MCF 10A (cell line): Measurements from ENCODE around the gene ITPKC. TPM values are rescaled to one million over a fixed set of nuclear protein-coding genes. Genes with fewer than 3 reads are reported as not detected.
"Not testable (repeated sequence)": the region's sequence is repeated elsewhere in the genome, so short reads cannot be mapped to it uniquely, and the experiment has no call there.

Source experiments
- BruUV-seq: library from RNA; stranded (reverse); fragments of 400-500 nt; replicated peaks from 2 replicates; lab custom pipeline; 2021; lab: Mats Ljungman, UMichigan
- CTCF ChIA-PET: fragments of 300-600 bp; sonication (Branson Sonifier 250); formaldehyde crosslinking; extraction: SDS; loops from one replicate; lab custom pipeline; 2021; ENCODE audit warnings: antibody characterized with exemption, inconsistent platforms; lab: Yijun Ruan, JAX
- POLR2A ChIA-PET: fragments of 300-600, 350-650 bp; sonication (Branson Sonifier 250); formaldehyde crosslinking; extraction: SDS; loops from one replicate; lab custom pipeline; 2020; ENCODE audit warnings: antibody characterized with exemption, inconsistent platforms; lab: Yijun Ruan, JAX
- DNase-seq: peaks from one replicate; pipeline ENCODE4 v3.0.0-alpha.2; 2018; ENCODE audit not compliant: unreplicated experiment
- H3K27ac Mint-ChIP-seq: one replicate; pipeline ENCODE4 v1.8.0; 2022; ENCODE audit warnings: mild to moderate bottlenecking, low read depth, mixed read lengths; ENCODE audit not compliant: unreplicated experiment
- H3K27me3 Mint-ChIP-seq: one replicate; pipeline ENCODE4 v1.8.0; 2022; ENCODE audit warnings: mixed read lengths; ENCODE audit not compliant: insufficient read depth, unreplicated experiment
- H3K36me3 Mint-ChIP-seq: one replicate; pipeline ENCODE4 v1.8.0; 2022; ENCODE audit warnings: mild to moderate bottlenecking, moderate library complexity, mixed read lengths; ENCODE audit not compliant: insufficient read depth, unreplicated experiment
- H3K4me1 Mint-ChIP-seq: one replicate; pipeline ENCODE4 v1.8.0; 2022; ENCODE audit warnings: mixed read lengths; ENCODE audit not compliant: insufficient read depth, unreplicated experiment
- H3K4me3 Mint-ChIP-seq: one replicate; pipeline ENCODE4 v1.8.0; 2022; ENCODE audit warnings: mild to moderate bottlenecking, moderate library complexity, mixed read lengths; ENCODE audit not compliant: unreplicated experiment
- H3K9me3 Mint-ChIP-seq: one replicate; pipeline ENCODE4 v1.8.0; 2022; ENCODE audit warnings: mixed read lengths; ENCODE audit not compliant: unreplicated experiment
- intact Hi-C: fragments of 100-400 bp; cut with micrococcal nuclease; formaldehyde crosslinking; loops from 2 replicates; pipeline ENCODE4 v1.14.1; 2022
- total RNA-seq: library from RNA; stranded (reverse); gene quantifications from 2 replicates; pipeline ENCODE4 v1.2.3, GENCODE V29; 2022
- TF ChIP-seq, protein P1 (sequence below): fragments of 200-600 bp; IDR thresholded peaks from one replicate; pipeline ENCODE4 v1.8.0; 2022; ENCODE audit warnings: antibody characterized with exemption, mild to moderate bottlenecking; ENCODE audit not compliant: unreplicated experiment

ITPKC gene
- total RNA-seq, 1 experiment from 2014 or later = 33.2 TPM

DNA sequence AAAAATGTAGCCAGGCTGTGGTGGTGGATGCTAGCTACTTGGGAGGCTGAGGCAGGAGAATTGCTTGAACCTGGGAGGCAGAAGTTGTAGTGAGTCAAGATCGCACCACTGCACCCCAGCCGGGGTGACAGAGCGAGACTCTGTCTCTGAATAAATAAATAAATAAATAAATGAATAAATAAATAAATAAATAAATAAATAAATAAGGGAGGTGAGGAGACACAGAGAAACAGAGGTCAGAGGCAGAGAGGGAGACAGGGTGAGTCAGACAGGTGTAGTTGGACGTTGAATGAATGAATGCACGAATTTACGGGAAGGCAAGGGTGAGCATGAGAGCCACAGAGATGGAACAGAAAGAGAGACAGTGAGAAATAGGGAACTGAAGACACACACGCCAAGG is 64.2 kb downstream of the ITPKC start:
- no TSS peak for BruUV-seq
- Mint-ChIP-seq H3K4me1 (peaks cover 25% of the 10 kb centered on the region), H3K36me3 (peaks cover 7% of the 10 kb centered on the region), H3K9me3 (no peaks in the 10 kb centered on the region), H3K27ac (peak overlapping the region; percentile 61), H3K4me3 (no peak overlapping the region), H3K27me3 (no peaks in the 10 kb centered on the region)
- intact Hi-C loops = no loop called here
- POLR2A ChIA-PET = interaction anchor here (0.7 kb wide), 1 partner anchor 79 kb away, joined by 4 read pairs; no protein-coding TSS in a partner anchor
- TF ChIP-seq, protein P1, sequence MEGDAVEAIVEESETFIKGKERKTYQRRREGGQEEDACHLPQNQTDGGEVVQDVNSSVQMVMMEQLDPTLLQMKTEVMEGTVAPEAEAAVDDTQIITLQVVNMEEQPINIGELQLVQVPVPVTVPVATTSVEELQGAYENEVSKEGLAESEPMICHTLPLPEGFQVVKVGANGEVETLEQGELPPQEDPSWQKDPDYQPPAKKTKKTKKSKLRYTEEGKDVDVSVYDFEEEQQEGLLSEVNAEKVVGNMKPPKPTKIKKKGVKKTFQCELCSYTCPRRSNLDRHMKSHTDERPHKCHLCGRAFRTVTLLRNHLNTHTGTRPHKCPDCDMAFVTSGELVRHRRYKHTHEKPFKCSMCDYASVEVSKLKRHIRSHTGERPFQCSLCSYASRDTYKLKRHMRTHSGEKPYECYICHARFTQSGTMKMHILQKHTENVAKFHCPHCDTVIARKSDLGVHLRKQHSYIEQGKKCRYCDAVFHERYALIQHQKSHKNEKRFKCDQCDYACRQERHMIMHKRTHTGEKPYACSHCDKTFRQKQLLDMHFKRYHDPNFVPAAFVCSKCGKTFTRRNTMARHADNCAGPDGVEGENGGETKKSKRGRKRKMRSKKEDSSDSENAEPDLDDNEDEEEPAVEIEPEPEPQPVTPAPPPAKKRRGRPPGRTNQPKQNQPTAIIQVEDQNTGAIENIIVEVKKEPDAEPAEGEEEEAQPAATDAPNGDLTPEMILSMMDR = no peak
- DNase-seq = no peak
- CTCF ChIA-PET = interaction anchor here (0.7 kb wide), 1 partner anchor 226 kb away, joined by 3 read pairs; no protein-coding TSS in a partner anchor

DNA sequence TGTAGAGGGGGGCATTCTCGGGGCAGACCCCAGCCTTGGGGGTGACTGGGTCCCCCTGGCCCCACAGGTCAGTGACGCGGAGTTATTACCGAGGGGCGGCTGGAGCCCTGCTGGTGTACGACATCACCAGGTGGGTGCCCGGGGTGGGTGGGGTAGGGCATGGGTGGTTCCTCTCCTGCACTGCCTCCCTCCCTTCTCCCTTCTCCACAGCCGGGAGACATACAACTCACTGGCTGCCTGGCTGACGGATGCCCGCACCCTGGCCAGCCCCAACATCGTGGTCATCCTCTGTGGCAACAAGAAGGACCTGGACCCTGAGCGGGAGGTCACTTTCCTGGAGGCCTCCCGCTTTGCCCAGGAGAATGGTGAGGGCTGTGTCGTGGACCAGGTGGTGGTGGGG is 66.8 kb downstream of the ITPKC start:
- BruUV-seq = no TSS peak
- Mint-ChIP-seq H3K27ac (no peak overlapping the region), H3K9me3 (no peaks in the 10 kb centered on the region), H3K4me3 (no peak overlapping the region), H3K4me1 (peaks cover 16% of the 10 kb centered on the region), H3K27me3 (no peaks in the 10 kb centered on the region), H3K36me3 (peaks cover 7% of the 10 kb centered on the region)
- no peak for DNase-seq
- TF ChIP-seq, protein P1 = no peak
- CTCF ChIA-PET = interaction anchor here (0.7 kb wide), 1 partner anchor 12 kb away, joined by 3 read pairs; no protein-coding TSS in a partner anchor
- intact Hi-C loops = no loop called here
- POLR2A ChIA-PET = interaction anchor here (1.2 kb wide), 1 partner anchor 42 kb away, joined by 3 read pairs; no protein-coding TSS in a partner anchor

DNA sequence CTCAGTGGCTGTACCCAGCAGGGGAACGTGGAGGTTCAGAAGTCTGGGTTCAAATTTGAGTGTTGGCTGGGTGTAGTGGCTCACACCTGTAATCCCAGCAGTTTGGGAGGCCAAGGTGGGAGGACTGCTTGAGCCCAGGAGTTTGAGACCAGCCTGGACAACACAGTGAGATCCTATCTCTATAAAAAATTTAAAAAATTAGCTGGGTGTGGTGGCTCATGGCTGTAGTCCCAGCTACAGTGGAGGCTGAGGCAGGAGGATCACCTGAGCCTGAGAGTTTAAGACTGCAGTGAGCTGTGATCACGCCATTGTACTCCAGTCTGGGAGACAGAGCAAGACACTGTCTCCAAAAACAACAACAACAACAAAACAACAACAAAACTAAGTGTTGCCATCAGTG is 67.2 kb downstream of the ITPKC start:
- peaks cover 12% of the 10 kb centered on the region for H3K4me1 Mint-ChIP-seq
- H3K27ac Mint-ChIP-seq, intact Hi-C loops, H3K4me3 Mint-ChIP-seq, H3K36me3 Mint-ChIP-seq, DNase-seq, H3K9me3 Mint-ChIP-seq, BruUV-seq, H3K27me3 Mint-ChIP-seq: not testable (repeated sequence)
- ChIA-PET CTCF (interaction anchor here (0.7 kb wide), 1 partner anchor 12 kb away, joined by 3 read pairs; no protein-coding TSS in a partner anchor), POLR2A (interaction anchor here (0.6 to 1.2 kb wide), 2 partner anchors 43 to 169 kb away, joined by 3 read pairs; no protein-coding TSS in a partner anchor)

DNA sequence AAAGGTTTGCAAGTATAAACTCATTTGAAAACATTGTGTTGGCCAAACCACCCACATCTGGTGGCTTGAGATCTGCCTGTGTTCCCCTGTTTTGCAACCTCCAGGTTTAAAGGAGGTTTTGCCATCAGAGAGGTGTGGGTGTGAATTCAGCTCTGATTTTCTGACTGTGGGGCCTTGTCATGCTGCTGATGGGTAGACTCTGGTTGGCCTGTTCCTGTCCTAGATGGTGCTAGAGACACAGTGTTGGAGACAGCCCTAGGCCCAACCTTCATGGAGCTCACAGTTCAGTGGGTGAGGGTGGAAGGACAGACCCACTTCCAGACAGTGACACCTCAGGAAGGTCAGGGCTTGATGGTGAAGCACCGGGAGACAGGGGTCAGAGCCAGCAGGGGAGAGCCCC is 68.6 kb downstream of the ITPKC start:
- TF ChIP-seq, protein P1 = no peak
- intact Hi-C loops = no loop called here
- ChIA-PET POLR2A (interaction anchor here (0.6 kb wide), 1 partner anchor 204 kb away, joined by 5 read pairs; no protein-coding TSS in a partner anchor), CTCF (interaction anchor here (0.6 kb wide), 1 partner anchor 33 kb away, joined by 3 read pairs; no protein-coding TSS in a partner anchor)
- Mint-ChIP-seq H3K9me3 (no peaks in the 10 kb centered on the region), H3K4me3 (no peak overlapping the region), H3K4me1 (peaks cover 6% of the 10 kb centered on the region), H3K27me3 (no peaks in the 10 kb centered on the region), H3K36me3 (peaks cover 7% of the 10 kb centered on the region), H3K27ac (no peak overlapping the region)
- DNase-seq = no peak
- BruUV-seq = no TSS peak
